ENCODE results near the gene PTP4A1.

The PTP4A1 gene

DNA sequence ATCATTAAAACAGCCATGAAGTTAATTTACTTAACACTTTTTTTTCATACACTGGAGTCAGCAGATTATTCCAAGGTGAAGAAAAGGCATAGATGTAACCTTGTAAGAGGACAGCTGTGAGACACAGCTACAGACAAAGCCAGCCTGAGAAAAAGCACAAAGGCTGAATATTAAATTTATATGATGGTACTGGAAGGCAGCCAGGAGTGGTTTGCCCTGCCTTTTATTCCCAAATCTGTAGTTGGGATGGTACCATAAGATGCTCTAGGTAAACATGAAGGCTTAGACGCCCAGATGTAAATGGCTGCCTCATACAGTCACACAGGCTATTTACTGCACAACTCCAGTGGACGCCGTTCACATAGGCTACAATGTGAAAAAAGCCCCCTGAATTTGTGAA lies 42.1 kb upstream of the PTP4A1 start:
- no peak for DNase-seq (ENCODE audit: low read depth in 1 of 2, low spot score in 1 of 2)
- Histone ChIP-seq H3K4me3 (replicated peaks; ENCODE audit: insufficient read depth, low read length) (no peak overlapping the region), H3K27ac (replicated peaks) (no peak overlapping the region), H3K27me3 (ENCODE audit: insufficient read depth, poor library complexity, severe bottlenecking) (no peaks in the 10 kb centered on the region)
- no peak for TF ChIP-seq SPI1 (IDR thresholded peaks at IDR 0.05; ENCODE audit: borderline replicate concordance, low read depth)
- TF ChIP-seq POLR2AphosphoS5 (IDR thresholded peaks at IDR 0.05; ENCODE audit: low read depth), result no peak
- TF ChIP-seq, protein P1, sequence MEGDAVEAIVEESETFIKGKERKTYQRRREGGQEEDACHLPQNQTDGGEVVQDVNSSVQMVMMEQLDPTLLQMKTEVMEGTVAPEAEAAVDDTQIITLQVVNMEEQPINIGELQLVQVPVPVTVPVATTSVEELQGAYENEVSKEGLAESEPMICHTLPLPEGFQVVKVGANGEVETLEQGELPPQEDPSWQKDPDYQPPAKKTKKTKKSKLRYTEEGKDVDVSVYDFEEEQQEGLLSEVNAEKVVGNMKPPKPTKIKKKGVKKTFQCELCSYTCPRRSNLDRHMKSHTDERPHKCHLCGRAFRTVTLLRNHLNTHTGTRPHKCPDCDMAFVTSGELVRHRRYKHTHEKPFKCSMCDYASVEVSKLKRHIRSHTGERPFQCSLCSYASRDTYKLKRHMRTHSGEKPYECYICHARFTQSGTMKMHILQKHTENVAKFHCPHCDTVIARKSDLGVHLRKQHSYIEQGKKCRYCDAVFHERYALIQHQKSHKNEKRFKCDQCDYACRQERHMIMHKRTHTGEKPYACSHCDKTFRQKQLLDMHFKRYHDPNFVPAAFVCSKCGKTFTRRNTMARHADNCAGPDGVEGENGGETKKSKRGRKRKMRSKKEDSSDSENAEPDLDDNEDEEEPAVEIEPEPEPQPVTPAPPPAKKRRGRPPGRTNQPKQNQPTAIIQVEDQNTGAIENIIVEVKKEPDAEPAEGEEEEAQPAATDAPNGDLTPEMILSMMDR (IDR thresholded peaks at IDR 0.05; ENCODE audit: insufficient read depth, low read length), result no peak
- TF ChIP-seq, protein P2, sequence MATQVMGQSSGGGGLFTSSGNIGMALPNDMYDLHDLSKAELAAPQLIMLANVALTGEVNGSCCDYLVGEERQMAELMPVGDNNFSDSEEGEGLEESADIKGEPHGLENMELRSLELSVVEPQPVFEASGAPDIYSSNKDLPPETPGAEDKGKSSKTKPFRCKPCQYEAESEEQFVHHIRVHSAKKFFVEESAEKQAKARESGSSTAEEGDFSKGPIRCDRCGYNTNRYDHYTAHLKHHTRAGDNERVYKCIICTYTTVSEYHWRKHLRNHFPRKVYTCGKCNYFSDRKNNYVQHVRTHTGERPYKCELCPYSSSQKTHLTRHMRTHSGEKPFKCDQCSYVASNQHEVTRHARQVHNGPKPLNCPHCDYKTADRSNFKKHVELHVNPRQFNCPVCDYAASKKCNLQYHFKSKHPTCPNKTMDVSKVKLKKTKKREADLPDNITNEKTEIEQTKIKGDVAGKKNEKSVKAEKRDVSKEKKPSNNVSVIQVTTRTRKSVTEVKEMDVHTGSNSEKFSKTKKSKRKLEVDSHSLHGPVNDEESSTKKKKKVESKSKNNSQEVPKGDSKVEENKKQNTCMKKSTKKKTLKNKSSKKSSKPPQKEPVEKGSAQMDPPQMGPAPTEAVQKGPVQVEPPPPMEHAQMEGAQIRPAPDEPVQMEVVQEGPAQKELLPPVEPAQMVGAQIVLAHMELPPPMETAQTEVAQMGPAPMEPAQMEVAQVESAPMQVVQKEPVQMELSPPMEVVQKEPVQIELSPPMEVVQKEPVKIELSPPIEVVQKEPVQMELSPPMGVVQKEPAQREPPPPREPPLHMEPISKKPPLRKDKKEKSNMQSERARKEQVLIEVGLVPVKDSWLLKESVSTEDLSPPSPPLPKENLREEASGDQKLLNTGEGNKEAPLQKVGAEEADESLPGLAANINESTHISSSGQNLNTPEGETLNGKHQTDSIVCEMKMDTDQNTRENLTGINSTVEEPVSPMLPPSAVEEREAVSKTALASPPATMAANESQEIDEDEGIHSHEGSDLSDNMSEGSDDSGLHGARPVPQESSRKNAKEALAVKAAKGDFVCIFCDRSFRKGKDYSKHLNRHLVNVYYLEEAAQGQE (IDR thresholded peaks at IDR 0.05; ENCODE audit: insufficient replicate concordance, low read depth), result no peak
- no peak for TF ChIP-seq GABPA (IDR thresholded peaks at IDR 0.05; ENCODE audit: low read depth)

DNA sequence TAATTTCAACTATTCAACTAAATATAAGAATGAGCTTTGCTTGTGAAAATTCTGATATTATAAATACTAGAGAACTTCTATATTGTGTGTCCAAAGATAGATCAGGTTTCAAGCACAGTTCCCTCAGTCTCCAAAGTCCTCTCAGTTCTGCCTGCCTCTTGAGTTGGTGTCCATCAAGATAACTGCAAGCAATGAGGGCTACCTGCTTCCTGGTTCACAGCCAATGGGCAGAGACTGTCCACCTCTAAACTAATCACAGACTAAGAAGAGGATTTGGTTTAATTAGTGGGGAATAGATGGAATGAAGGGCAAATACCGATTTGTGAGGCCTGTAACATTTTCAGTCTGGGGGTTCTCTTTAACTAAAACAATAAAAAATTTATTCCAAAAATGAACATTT lies 41.3 kb upstream of the PTP4A1 start:
- no peaks in the 10 kb centered on the region for H3K27me3 ChIP-seq (ENCODE audit: insufficient read depth, poor library complexity, severe bottlenecking)
- no peak overlapping the region for H3K27ac ChIP-seq (replicated peaks)
- TF ChIP-seq, protein P2 (IDR thresholded peaks at IDR 0.05; ENCODE audit: insufficient replicate concordance, low read depth), result no peak
- TF ChIP-seq SPI1 (IDR thresholded peaks at IDR 0.05; ENCODE audit: borderline replicate concordance, low read depth), result no peak
- no peak for TF ChIP-seq POLR2AphosphoS5 (IDR thresholded peaks at IDR 0.05; ENCODE audit: low read depth)
- TF ChIP-seq, protein P1 (IDR thresholded peaks at IDR 0.05; ENCODE audit: insufficient read depth, low read length), result no peak
- no peak for TF ChIP-seq GABPA (IDR thresholded peaks at IDR 0.05; ENCODE audit: low read depth)
- H3K4me3 ChIP-seq (replicated peaks; ENCODE audit: insufficient read depth, low read length), result no peak overlapping the region
- no peak for DNase-seq (ENCODE audit: low read depth in 1 of 2, low spot score in 1 of 2)

DNA sequence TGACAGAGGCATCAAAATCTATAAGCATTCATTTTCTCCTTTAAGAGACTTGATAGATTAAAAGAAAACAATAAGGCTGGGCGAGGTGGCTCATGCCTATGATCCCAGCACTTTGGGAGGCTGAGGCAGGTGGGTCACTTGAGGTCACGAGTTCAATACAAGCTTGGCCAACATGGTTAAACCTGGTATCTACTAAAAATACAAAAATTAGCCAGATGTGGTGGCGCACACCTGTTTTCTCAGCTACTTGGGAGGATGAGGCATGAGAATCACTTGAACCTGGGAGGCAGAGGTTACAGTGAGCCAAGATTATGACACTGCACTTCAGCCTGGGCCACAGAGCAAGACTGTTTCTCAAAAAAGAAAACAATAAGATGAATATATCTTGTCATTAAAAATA lies 39.3 kb upstream of the PTP4A1 start:
- Histone ChIP-seq H3K4me3 (replicated peaks; ENCODE audit: insufficient read depth, low read length) (no peak overlapping the region), H3K27ac (replicated peaks) (no peak overlapping the region), H3K27me3 (ENCODE audit: insufficient read depth, poor library complexity, severe bottlenecking) (no peaks in the 10 kb centered on the region)
- TF ChIP-seq, protein P1 (IDR thresholded peaks at IDR 0.05; ENCODE audit: insufficient read depth, low read length), result no peak
- TF ChIP-seq GABPA (IDR thresholded peaks at IDR 0.05; ENCODE audit: low read depth), result no peak
- TF ChIP-seq SPI1 (IDR thresholded peaks at IDR 0.05; ENCODE audit: borderline replicate concordance, low read depth), result no peak
- no peak for TF ChIP-seq POLR2AphosphoS5 (IDR thresholded peaks at IDR 0.05; ENCODE audit: low read depth)
- TF ChIP-seq, protein P2 (IDR thresholded peaks at IDR 0.05; ENCODE audit: insufficient replicate concordance, low read depth), result no peak
- DNase-seq (ENCODE audit: low read depth in 1 of 2, low spot score in 1 of 2), result no peak
